Activated CD4-positive, alpha-beta T cell treated with anti-CD3 and anti-CD28 coated beads for 48 hours (primary cell): Measurements from ENCODE around the gene PTPRN2.
"Not testable (repeated sequence)": the region's sequence is repeated elsewhere in the genome, so short reads cannot be mapped to it uniquely, and the experiment has no call there.

ENCODE experiments used
- DNase-seq: peaks from one replicate; pipeline ENCODE4 v3.0.0-alpha.2; 2020

Gene PTPRN2

GRCh38 chr7:157595086-157595855 is 992.4 kb downstream of the PTPRN2 start:
- no peak for DNase-seq

- no peak for DNase-seq
These were observed 993.3 kb downstream of the PTPRN2 start for GRCh38 chr7:157594306-157594705.

GRCh38 chr7:157593541-157593940 is 994.1 kb downstream of the PTPRN2 start:
- no peak for DNase-seq

- DNase-seq, result not testable (repeated sequence)
These were observed 994.8 kb downstream of the PTPRN2 start for GRCh38 chr7:157592636-157593320.

GRCh38 chr7:157590526-157590925 is 997.1 kb downstream of the PTPRN2 start:
- no peak for DNase-seq

GRCh38 chr7:157589680-157590079 is 997.9 kb downstream of the PTPRN2 start:
- DNase-seq, result no peak

- no peak for DNase-seq
These were observed 999.6 kb downstream of the PTPRN2 start for GRCh38 chr7:157587805-157588560.

- no peak for DNase-seq
These were observed 1000.4 kb downstream of the PTPRN2 start for GRCh38 chr7:157587051-157587804.

GRCh38 chr7:157586426-157586955 is 1001.1 kb downstream of the PTPRN2 start:
- no peak for DNase-seq

- DNase-seq, result no peak
These were observed 1002.3 kb downstream of the PTPRN2 start for GRCh38 chr7:157585113-157585861.

- peak; percentile 31 for DNase-seq
These were observed 1003.2 kb downstream of the PTPRN2 start for GRCh38 chr7:157584420-157584819.

- no peak for DNase-seq
These were observed 1005.9 kb downstream of the PTPRN2 start for GRCh38 chr7:157581740-157582139.

GRCh38 chr7:157580324-157580723 is 1007.3 kb downstream of the PTPRN2 start:
- no peak for DNase-seq

GRCh38 chr7:157579425-157579824 is 1008.2 kb downstream of the PTPRN2 start:
- no peak for DNase-seq

GRCh38 chr7:157577796-157578339 is 1009.8 kb downstream of the PTPRN2 start:
- DNase-seq, result no peak

- DNase-seq, result no peak
These were observed 1010.6 kb downstream of the PTPRN2 start for GRCh38 chr7:157577061-157577460.

- DNase-seq, result peak; percentile 73
These were observed 1011.2 kb downstream of the PTPRN2 start for GRCh38 chr7:157576415-157576814.

GRCh38 chr7:157575777-157576176 is 1011.8 kb downstream of the PTPRN2 start:
- DNase-seq, result no peak

GRCh38 chr7:157574914-157575586 is 1012.6 kb downstream of the PTPRN2 start:
- no peak for DNase-seq

GRCh38 chr7:157574120-157574825 is 1013.4 kb downstream of the PTPRN2 start:
- DNase-seq, result peak; percentile 23
